GM12875 (cell line): ENCODE results near the gene SPAG7.
"Not testable (repeated sequence)": the region's sequence is repeated elsewhere in the genome, so short reads cannot be mapped to it uniquely, and the experiment has no call there.

Experiments
- H3K4me3 ChIP-seq: one replicate; pipeline ENCODE4 v1.5.1; 2011; ENCODE audit warnings: low read depth, low read length, control low read depth
- CTCF ChIP-seq: IDR thresholded peaks from 2 replicates; pipeline ENCODE4 v1.5.1; 2011; ENCODE audit warnings: low read depth, mild to moderate bottlenecking, control low read depth, inconsistent platforms, low read length, moderate library complexity, borderline replicate concordance; ENCODE audit not compliant: insufficient read depth

The SPAG7 gene

DNA sequence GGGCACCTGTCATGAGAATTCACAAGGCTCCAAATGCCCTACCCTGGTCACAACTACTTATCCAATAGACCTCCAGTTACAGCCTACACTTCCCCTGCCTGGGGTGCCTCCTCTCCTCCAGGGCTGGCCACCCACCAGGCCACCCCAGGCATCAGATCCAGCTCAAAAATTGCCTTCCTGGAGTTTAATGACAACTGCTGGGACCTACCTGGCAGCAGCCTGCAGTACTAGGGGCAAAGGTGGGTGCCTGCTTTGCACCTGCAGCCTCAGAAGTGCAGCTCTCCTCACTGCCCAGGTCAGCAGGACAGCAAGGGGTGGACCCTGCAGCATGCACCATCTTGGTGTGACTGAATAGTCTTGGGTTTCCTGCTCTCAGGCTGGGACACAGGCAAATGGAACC is 32.0 kb downstream of the SPAG7 start:
- no peak for TF ChIP-seq CTCF

GRCh38 chr17:4934173-4934979 is 33.2 kb downstream of the SPAG7 start:
- no peak for TF ChIP-seq CTCF
- H3K4me3 ChIP-seq: no peak overlapping the region

More for the DNA sequence above, 32.0 kb downstream of the SPAG7 start:
- no peak overlapping the region for H3K4me3 ChIP-seq

- H3K4me3 ChIP-seq: no peak overlapping the region
- no peak for TF ChIP-seq CTCF
These were observed 34.0 kb downstream of the SPAG7 start for GRCh38 chr17:4933646-4934045.

DNA sequence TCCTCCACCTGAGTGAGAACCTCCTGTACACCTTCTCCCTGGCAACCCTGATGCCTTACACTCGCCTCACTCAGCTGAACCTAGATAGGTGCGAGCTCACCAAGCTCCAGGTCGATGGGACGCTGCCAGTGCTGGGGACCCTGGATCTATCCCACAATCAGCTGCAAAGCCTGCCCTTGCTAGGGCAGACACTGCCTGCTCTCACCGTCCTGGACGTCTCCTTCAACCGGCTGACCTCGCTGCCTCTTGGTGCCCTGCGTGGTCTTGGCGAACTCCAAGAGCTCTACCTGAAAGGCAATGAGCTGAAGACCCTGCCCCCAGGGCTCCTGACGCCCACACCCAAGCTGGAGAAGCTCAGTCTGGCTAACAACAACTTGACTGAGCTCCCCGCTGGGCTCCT is 34.9 kb downstream of the SPAG7 start:
- TF ChIP-seq CTCF: no peak

DNA sequence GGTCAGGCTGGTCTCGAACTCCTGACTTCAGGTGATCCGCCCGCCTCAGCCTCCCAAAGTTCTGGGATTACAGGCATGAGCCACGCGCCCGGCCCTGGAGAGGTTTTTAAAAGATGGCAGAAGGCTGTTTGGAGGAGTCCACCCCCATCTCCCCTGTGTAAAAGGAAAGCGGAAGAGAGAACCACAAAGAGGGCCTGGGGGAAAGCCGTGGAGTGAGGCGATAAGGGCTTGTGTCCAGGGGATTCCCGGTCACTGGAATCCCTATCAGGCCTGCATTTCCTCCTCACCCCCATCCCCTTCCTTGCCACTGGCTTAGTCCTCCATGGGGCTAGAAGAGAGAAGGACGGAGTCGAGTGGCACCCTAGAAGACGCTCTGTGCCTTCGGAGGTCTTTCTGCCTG is 35.7 kb downstream of the SPAG7 start, which contains the start of gene GP1BA:
GP1BA (plus strand) TSS at position 315 of the 400 bp plus-strand sequence. CDS start 328 bp downstream, outside the sequence.
- H3K4me3 ChIP-seq: no peak within 1 kb of the TSS
- TF ChIP-seq CTCF: no peak

More for the DNA sequence above, 34.9 kb downstream of the SPAG7 start:
- no peak overlapping the region for H3K4me3 ChIP-seq

DNA sequence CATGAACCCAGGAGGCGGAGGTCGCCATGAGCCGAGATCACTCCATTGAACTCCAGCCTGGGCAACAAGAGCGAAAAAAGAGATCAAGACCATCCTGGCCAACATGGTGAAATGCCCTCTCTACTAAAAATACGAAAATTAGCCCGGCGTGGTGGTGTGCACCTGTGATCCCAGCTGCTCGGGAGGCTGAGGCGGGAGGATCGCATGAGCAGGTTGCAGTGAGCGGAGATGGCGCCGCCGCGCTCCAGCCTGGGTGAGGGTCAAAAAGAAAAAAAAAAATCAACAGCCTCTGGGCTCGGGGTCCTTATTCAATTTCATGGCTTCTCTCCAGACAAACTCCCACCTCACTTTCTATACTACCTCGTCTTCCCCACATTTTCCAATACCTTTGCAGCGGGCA is 38.7 kb downstream of the SPAG7 start:
- TF ChIP-seq CTCF: no peak
- no peak overlapping the region for H3K4me3 ChIP-seq

- H3K4me3 ChIP-seq: not testable (repeated sequence)
These were observed 40.9 kb downstream of the SPAG7 start for GRCh38 chr17:4926577-4927335.
